ENCODE data around the gene MRPL36. TPM values are rescaled to one million over a fixed set of nuclear protein-coding genes. Genes with fewer than 3 reads are reported as not detected.
A peak's percentile ranks its signal among the peaks of the same experiment; 100 is the strongest.

The MRPL36 gene
- total and polyA plus RNA-seq, 9 donors: 26.8 to 60.7 (median 34.0) TPM

- H3K27me3 ChIP-seq: no peaks in the 10 kb centered on the region
- H3K9me3 ChIP-seq: no peaks in the 10 kb centered on the region
- H3K27ac ChIP-seq: no peak overlapping the region
- no peak for DNase-seq
- H3K4me3 ChIP-seq: no peak overlapping the region
- intact Hi-C loops (cut with DNase I): no loop called here
- 90 to 96% (median 94%) methylated on average over 10 of the region's 10 CpGs for WGBS, 3 donors
- no peaks in the 10 kb centered on the region for H3K4me1 ChIP-seq (ENCODE audit: insufficient read depth)
- TF ChIP-seq POLR2A (IDR thresholded peaks at IDR 0.05) (no peak), EP300 (IDR thresholded peaks at IDR 0.05) (no peak), CTCF (IDR thresholded peaks at IDR 0.05) (no peak)
- H3K36me3 ChIP-seq: no peaks in the 10 kb centered on the region
Measured at GRCh38 chr5:1810581-1811101, 11.0 kb upstream of the MRPL36 start.

- intact Hi-C loops (cut with DNase I): no loop called here
- H3K27me3 ChIP-seq: no peaks in the 10 kb centered on the region
- no peak overlapping the region for H3K27ac ChIP-seq
- peak in 1 of 5 donors; percentile 11 for DNase-seq
- no peaks in the 10 kb centered on the region for H3K4me1 ChIP-seq (ENCODE audit: insufficient read depth)
- TF ChIP-seq POLR2A (IDR thresholded peaks at IDR 0.05): no peak
- TF ChIP-seq EP300 (IDR thresholded peaks at IDR 0.05): no peak
- no peak for TF ChIP-seq CTCF (IDR thresholded peaks at IDR 0.05)
- no peak overlapping the region for H3K4me3 ChIP-seq
- H3K9me3 ChIP-seq: no peaks in the 10 kb centered on the region
- H3K36me3 ChIP-seq: no peaks in the 10 kb centered on the region
- 89 to 92% (median 92%) methylated on average over 32 of the region's 32 CpGs for whole genome bisulfite sequencing, 3 donors
Measured at GRCh38 chr5:1809416-1810035, 9.9 kb upstream of the MRPL36 start.

- H3K4me3 ChIP-seq: no peak overlapping the region
- H3K27me3 ChIP-seq: no peaks in the 10 kb centered on the region
- H3K27ac ChIP-seq: no peak overlapping the region
- no peaks in the 10 kb centered on the region for H3K9me3 ChIP-seq
- no peaks in the 10 kb centered on the region for H3K36me3 ChIP-seq
- TF ChIP-seq POLR2A (IDR thresholded peaks at IDR 0.05): no peak
- TF ChIP-seq EP300 (IDR thresholded peaks at IDR 0.05): no peak
- TF ChIP-seq CTCF (IDR thresholded peaks at IDR 0.05): no peak
- WGBS, 3 donors: 67 to 85% (median 68%) methylated on average over 3 of the region's 3 CpGs
- DNase-seq: no peak
- intact Hi-C loops (cut with DNase I): no loop called here
- no peaks in the 10 kb centered on the region for H3K4me1 ChIP-seq (ENCODE audit: insufficient read depth)
Measured at GRCh38 chr5:1808439-1808838, 8.8 kb upstream of the MRPL36 start.

- no peaks in the 10 kb centered on the region for H3K4me1 ChIP-seq (ENCODE audit: insufficient read depth)
- no peaks in the 10 kb centered on the region for H3K36me3 ChIP-seq
- no peak for DNase-seq
- WGBS, 3 donors: 91 to 93% (median 93%) methylated on average over 20 of the region's 20 CpGs
- TF ChIP-seq POLR2A (IDR thresholded peaks at IDR 0.05): no peak
- no peak for TF ChIP-seq CTCF (IDR thresholded peaks at IDR 0.05)
- no peak for TF ChIP-seq EP300 (IDR thresholded peaks at IDR 0.05)
- intact Hi-C loops (cut with DNase I): no loop called here
- H3K4me3 ChIP-seq: no peak overlapping the region
- H3K9me3 ChIP-seq: no peaks in the 10 kb centered on the region
- no peaks in the 10 kb centered on the region for H3K27me3 ChIP-seq
- no peak overlapping the region for H3K27ac ChIP-seq
Measured at GRCh38 chr5:1807451-1808185, 8.0 kb upstream of the MRPL36 start.

All from ovary (tissue), 9 donors.